ENCODE measurements around the gene CEP83. TPM values are rescaled to one million over a fixed set of nuclear protein-coding genes. Genes with fewer than 3 reads are reported as not detected.
A peak's percentile ranks its signal among the peaks of the same experiment; 100 is the strongest.

Gene CEP83
- total and polyA plus RNA-seq, 9 of the 15 experiments (the other 6 are each of a cell fraction or from before 2014, with no cell fraction given), result 5.3 to 40.5 (median 31.3) TPM

DNA sequence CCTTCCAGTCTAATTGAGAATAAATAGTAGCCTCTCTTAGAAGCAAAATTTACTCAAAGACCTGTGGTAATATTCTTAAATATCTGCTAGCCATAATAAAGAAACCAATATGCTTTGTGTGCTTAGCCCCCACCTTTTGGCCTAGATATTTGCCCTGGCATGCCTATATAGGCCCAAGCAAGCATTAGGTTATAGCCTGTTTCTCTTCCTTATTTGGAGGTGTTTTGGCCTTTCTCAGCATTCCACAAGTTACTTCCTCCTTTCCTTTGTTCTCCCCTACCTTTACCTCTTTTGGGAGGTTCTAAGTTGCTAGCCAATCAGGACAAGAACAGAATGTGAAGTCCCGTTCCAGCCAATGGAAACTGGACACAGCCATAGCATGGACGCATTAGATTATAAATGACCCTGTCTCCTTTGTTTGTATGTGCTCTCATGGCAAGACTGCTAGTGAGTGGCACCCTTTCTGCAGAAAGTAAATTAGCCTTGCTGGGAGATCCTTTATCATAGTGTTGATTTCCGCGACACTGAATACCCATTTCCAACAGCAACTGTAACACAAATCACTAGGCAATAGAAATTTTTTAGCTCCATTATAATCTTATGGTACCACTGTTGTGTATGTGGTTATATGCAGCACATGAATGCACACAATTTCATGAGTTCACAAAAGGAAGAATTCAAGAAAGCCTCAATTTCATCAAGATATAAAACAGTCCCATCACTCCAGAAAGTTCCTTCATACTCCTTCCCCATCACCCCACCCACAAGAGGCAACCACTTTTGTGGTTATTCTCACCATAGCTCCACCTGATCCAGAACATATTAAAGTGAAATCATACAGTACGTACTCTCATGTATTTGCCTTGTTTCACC, 37.6 kb downstream of the CEP83 start (continued):
- TF ChIP-seq TRIM24 (IDR thresholded peaks at IDR 0.05), result peak in 1 of 2 experiments; percentile 62; a peak in 1 of 4 replicates
- TF ChIP-seq ZNF586 (CRISPR knock-in tag; conservative IDR thresholded peaks at IDR 0.05), result no peak
- peak; percentile 98 for TF ChIP-seq CBX5 (IDR thresholded peaks at IDR 0.05; ENCODE audit: borderline replicate concordance, low read depth)
- TF ChIP-seq, protein P1, sequence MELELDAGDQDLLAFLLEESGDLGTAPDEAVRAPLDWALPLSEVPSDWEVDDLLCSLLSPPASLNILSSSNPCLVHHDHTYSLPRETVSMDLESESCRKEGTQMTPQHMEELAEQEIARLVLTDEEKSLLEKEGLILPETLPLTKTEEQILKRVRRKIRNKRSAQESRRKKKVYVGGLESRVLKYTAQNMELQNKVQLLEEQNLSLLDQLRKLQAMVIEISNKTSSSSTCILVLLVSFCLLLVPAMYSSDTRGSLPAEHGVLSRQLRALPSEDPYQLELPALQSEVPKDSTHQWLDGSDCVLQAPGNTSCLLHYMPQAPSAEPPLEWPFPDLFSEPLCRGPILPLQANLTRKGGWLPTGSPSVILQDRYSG (tag; conservative IDR thresholded peaks at IDR 0.05; ENCODE audit: low read depth), result no peak
- TF ChIP-seq ZNF699 (CRISPR knock-in tag; IDR thresholded peaks at IDR 0.05; ENCODE audit: insufficient replicate concordance), result no peak
- TF ChIP-seq ZNF561 (CRISPR knock-in tag; conservative IDR thresholded peaks at IDR 0.05), result peak; percentile 90
- TF ChIP-seq SMARCC2 (IDR thresholded peaks at IDR 0.05; ENCODE audit: low read depth), result no peak

DNA sequence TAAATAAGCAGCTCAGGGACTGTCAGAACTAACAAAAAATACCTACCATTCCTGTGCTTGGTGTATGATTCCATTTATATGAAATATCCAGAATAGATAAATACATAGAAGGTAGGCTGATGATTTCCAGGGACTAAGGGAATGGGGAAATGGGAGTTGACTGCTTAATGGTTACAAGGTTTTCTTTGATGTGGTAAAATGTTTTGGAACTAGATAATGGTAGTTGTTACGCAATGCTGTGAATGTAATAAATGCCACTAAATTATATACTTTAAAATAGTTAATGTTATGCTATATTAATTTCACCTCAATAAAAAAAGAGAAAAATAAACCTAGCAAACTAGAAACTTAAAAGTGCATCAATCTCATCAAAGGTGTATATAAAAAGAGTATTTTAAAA, 41.1 kb downstream of the CEP83 start:
- H3K36me3 ChIP-seq (ENCODE audit: control insufficient read depth, insufficient read depth, low read length), result no peaks in the 10 kb centered on the region
- BruUV-seq (replicated peaks), result no TSS peak

More for the DNA sequence above, 41.1 kb downstream of the CEP83 start:
- H3K27ac ChIP-seq (ENCODE audit: extremely low read depth, low read depth, low read length), result no peak overlapping the region
- 94% methylated on average over 1 of the region's 1 CpG for WGBS (ENCODE audit: insufficient coverage, low coverage, missing lambda C conversion rate)
- FAIRE-seq, result peak; percentile 48
- H3K4me2 ChIP-seq (ENCODE audit: insufficient read depth, low read length), result no peak overlapping the region
- no peaks in the 10 kb centered on the region for H3K27me3 ChIP-seq (ENCODE audit: control insufficient read depth in 2 of 2, insufficient read depth in 2 of 2, low read length in 2 of 2)
- H3K9ac ChIP-seq (ENCODE audit: insufficient read depth in 1 of 2, low read depth in 2 of 2, low read length in 2 of 2), result no peak overlapping the region
- in situ Hi-C loops (cut with MboI) (no loop called here), intact Hi-C loops (cut with micrococcal nuclease) (no loop called here)
- H3K9me1 ChIP-seq (ENCODE audit: control insufficient read depth, insufficient read depth, low read length), result no peaks in the 10 kb centered on the region
- no peak for TF ChIP-seq NCOA4 (IDR thresholded peaks at IDR 0.05; ENCODE audit: partially characterized antibody)
- TF ChIP-seq TRIM24 (IDR thresholded peaks at IDR 0.05), result no peak; a peak in 1 of 4 replicates
- TF ChIP-seq CEBPG (CRISPR knock-in tag; IDR thresholded peaks at IDR 0.05), result no peak
- peak; percentile 68 to 85 for TF ChIP-seq CEBPG (tag; conservative IDR thresholded peaks at IDR 0.05 in 1 of 2, IDR thresholded peaks at IDR 0.05 in 1 of 2)
- TF ChIP-seq CEBPB (tag; IDR thresholded peaks at IDR 0.05), result peak; percentile 91
- peak; percentile 71; the same call in 1 of the 2 replicates for TF ChIP-seq LEF1 (IDR thresholded peaks at IDR 0.05)
- TF ChIP-seq SIN3B (IDR thresholded peaks at IDR 0.05; ENCODE audit: low read depth), result no peak
- no peak overlapping the region for H3K4me3 ChIP-seq
- DNase-seq (ENCODE audit: extremely low read depth in 1 of 4, low spot score in 3 of 4), result no peak
- no peaks in the 10 kb centered on the region for H4K20me1 ChIP-seq (replicated peaks; ENCODE audit: control insufficient read depth, insufficient read depth, low read length)
- ATAC-seq, result no peak
- POLR2A ChIA-PET, result no interaction called here
- H2AFZ ChIP-seq (ENCODE audit: low read depth, low read length), result no peak overlapping the region
- peaks cover 11% of the 10 kb centered on the region; the same call in 2 of the 3 replicates for H3K79me2 ChIP-seq (ENCODE audit: control insufficient read depth, insufficient read depth, low read length)
- H3K9me3 ChIP-seq (replicated peaks; ENCODE audit: control insufficient read depth, insufficient read depth, low read depth, low read length), result peaks cover 13% of the 10 kb centered on the region
- CTCF ChIA-PET (ENCODE audit: low intra/inter-chr PET ratio), result no interaction called here
- no peaks in the 10 kb centered on the region for H3K4me1 ChIP-seq (replicated peaks in 1 of 2; ENCODE audit: control insufficient read depth in 2 of 2, insufficient read depth in 2 of 2, low read length in 2 of 2)

Data from K562 (cell line).